ENCODE results near the gene GTSE1. TPM values are rescaled to one million over a fixed set of nuclear protein-coding genes. Genes with fewer than 3 reads are reported as not detected.

Gene GTSE1
- total RNA-seq, 1 donor from 2014 or later, result 0.43 TPM

DNA sequence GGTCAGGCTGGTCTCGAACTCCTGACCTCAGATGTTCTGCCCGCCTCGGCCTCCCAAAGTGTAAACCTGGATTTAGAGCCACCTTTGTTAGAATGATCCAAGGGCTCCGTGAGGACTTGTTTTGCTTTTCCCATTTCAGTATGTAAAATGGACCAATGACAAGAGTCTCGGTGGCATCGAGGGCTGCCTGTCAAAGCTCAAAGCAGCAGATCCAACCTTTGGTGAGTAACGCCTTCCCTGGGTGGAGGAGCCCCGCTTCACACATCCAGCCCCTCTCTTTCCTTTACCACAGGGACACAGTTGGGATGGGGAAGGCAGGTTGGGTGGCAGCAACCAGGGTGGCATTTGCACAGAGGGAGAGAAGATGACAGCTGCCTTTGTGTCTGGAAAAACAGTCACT is 24.5 kb upstream of the GTSE1 start:
- intact Hi-C loops (cut with DNase I), result no loop called here
- DNase-seq (no peak), ATAC-seq (ENCODE audit: poor library complexity) (no peak)

DNA sequence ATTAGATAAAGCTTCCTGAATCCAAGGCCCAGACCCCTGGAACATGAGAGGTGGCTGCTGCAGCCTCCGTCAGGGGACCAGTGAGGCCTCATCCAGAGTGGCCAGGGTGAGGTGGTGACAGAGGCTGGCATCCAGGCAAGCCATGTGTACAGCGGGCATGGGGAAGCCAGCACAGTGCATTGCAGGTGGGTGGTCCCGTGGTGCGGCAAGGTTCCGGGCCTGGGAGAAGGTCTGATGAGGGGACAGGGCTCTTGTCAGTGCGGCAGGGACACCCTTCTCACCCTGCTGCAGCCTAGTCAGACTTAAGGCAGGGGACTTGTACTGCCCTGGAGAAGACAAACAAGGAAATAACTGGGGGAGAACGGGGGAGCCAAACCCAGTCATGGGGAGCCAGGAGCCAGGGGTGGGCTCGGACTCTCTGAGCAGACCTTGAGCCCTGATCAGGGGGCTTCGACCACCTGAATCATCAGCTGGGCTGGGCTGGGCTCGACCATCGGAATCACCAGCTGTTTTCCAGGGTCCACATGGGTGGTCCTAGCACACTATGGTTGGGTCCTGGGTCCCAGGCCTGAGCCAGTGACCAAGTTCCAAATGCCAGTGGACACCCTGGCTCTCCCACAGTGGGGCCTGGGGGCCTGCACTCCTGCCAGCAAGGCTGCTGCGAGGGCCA is 23.8 kb upstream of the GTSE1 start:
- no peak for ATAC-seq (ENCODE audit: poor library complexity)
- DNase-seq, result no peak
- intact Hi-C loops (cut with DNase I), result no loop called here

DNA sequence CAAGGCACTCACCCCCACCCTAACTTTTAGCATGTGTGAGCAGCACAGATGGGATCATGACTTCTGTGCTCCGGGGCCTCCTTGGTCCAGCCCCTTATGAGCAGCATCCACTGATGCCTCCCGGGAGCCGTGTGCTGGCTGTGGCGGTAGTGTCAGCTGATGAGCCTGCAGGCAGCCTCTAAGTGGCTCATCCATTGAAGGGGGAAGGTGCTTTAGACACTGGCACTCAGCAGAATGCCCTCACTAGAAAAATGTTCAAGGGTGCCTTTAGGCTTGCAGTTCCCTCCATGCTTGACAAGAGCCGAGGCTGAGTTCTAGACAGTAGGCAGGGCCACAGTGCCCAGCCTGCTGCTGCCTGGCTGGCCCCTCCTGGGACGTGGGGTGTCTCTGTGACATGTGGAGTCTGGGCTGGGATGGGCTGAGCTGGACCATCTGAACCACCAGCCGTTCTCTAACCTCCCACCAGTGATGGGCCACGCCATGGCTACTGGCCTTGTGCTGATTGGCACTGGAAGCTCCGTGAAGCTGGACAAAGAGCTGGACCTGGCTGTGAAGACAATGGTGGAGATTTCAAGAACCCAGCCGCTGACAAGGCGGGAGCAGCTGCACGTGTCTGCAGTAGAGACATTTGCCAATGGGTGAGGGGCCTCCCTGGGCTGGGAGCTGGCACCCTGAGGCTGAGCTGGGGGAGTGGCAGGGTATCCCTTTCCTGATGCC is 23.1 kb upstream of the GTSE1 start:
- DNase-seq (no peak), ATAC-seq (ENCODE audit: poor library complexity) (no peak)
- intact Hi-C loops (cut with DNase I), result no loop called here

DNA sequence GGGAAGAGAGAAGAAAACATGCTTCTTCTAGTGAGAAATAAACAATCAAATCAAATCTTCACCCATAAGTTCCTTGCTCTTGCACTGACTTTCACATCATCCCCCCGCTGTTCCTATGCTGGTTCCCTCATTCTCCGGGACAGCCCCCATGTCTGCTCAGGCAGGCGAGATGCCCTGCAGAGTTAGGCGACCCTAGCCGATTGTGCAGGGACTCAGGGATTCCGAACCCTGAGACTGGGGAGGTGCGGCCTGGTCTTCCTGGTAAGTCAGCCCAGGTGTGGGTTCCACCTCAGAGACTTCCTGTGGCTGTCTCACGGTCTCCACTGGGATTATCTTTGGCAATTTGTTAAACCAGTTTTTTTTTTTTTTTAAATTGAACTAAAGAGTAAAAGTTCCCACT is 22.3 kb upstream of the GTSE1 start:
- DNase-seq (no peak), ATAC-seq (ENCODE audit: poor library complexity) (no peak)
- intact Hi-C loops (cut with DNase I), result no loop called here

DNA sequence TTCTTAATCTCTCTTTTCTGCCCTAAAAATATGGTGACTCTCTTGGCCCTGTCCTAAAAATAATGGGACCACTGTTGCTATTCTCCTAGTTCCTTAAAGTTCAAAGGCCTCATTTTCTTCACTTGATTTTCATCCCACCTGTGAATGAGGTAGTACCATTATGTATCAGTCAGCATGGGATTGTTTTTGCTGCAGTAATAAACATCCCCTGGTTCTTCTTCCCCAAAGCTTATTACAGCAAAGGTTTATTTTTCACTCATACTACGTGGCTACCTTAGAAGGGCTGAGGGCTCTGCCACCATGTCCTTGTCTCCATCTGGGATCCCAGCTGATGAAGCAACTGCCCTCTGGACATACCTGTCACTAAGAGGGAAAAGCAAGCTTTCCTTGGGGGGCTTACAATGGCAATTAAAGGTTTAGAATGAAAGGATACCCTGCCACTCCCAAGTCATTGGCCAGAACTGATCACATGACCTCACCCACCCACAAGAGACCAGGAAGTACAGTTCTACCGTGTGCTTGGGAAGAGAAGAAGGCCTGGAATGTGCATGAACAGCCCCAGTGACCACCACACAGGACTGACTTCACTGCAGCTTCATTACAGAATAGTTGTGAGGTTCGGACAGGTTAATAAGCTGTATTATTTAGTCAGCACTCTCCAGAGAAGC is 21.1 kb upstream of the GTSE1 start:
- intact Hi-C loops (cut with DNase I), result no loop called here
- ATAC-seq (ENCODE audit: poor library complexity), result no peak
- DNase-seq, result no peak

- intact Hi-C loops (cut with DNase I), result no loop called here
- no peak for ATAC-seq (ENCODE audit: poor library complexity)
- DNase-seq, result no peak
Observed at GRCh38 chr22:46276563-46276962, 20.1 kb upstream of the GTSE1 start.

- DNase-seq (no peak), ATAC-seq (ENCODE audit: poor library complexity) (no peak)
- intact Hi-C loops (cut with DNase I), result no loop called here
Observed at GRCh38 chr22:46278656-46279645, 17.7 kb upstream of the GTSE1 start.

GRCh38 chr22:46280063-46280817 is 16.4 kb upstream of the GTSE1 start:
- ATAC-seq (ENCODE audit: poor library complexity), result peak; percentile 74
- intact Hi-C loops (cut with DNase I), result no loop called here
- peak; percentile 50 for DNase-seq

GRCh38 chr22:46280999-46281623 is 15.6 kb upstream of the GTSE1 start:
- DNase-seq (no peak), ATAC-seq (ENCODE audit: poor library complexity) (peak; percentile 84)
- intact Hi-C loops (cut with DNase I), result no loop called here

GRCh38 chr22:46281866-46282678 is 14.6 kb upstream of the GTSE1 start:
- intact Hi-C loops (cut with DNase I), result no loop called here
- no peak for DNase-seq
- ATAC-seq (ENCODE audit: poor library complexity), result no peak

DNA sequence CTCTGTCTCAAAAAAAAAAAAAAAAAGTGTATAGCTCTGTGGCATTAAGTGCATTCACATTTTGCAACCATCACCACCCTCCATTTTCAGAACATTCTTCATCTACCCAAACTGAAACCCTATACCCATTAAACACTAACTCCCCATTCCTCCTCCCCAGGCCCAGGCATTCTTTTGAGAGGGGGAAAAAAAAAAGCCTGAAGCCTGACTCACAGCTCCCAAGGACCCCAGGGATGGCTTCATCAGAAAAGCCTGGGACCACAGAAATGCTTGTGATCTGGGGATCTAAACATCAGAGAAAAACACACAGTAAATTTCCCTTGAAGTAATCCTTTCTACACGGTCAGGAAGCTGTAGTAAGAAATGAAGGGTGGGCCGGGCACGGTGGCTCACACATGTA is 10.7 kb upstream of the GTSE1 start:
- ATAC-seq (ENCODE audit: poor library complexity) (no peak), DNase-seq (no peak)
- intact Hi-C loops (cut with DNase I), result no loop called here

DNA sequence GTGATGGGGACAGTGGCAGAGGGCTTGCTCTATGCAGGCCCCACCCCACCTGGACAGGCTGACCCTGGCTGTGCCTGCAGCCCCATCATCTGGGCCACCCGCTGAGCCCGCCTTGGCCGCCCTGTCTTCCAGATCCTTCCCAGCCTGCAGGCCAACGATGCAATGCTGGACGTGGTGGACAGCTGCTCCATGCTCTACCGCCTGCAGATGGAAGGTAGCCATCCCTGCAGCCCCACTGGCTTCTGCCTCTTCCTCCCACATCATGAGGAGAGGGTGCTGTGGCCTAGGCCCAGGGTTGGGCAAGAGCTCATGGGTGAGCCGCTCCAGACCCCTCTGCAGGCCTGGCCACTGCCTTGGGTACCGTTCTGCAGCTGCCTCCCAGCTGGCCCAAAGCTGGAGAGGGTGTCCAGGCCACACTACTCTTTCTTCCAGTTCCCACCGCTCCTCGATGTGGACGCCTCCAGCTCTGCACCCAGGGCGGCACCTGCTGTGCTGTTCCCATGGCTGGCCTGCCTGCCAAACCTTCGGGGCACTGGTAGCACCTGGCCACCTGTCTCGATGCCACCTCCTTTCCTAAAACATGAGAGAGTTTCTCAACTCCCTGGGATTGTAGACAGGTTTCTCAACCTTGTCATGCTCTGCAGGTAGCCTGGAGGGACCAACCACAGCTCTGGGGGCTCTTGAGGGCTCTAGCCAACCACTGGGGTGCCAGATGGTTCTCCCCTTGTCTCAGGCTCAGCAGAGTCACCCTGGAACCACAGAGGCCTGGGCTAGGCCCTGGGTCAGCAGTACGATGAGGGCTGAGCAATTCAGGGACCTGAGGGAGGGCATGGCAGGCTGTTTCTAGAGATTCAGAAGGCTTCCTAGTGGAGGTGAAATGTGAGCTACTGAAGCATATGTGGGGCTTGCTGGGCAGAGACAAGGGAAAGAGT is 9.5 kb upstream of the GTSE1 start:
- ATAC-seq (ENCODE audit: poor library complexity), result no peak
- DNase-seq, result no peak
- intact Hi-C loops (cut with DNase I), result no loop called here

GRCh38 chr22:46287873-46288751 is 8.6 kb upstream of the GTSE1 start:
- ATAC-seq (ENCODE audit: poor library complexity), result peak; percentile 25
- intact Hi-C loops (cut with DNase I), result no loop called here
- peak; percentile 68 for DNase-seq

GRCh38 chr22:46288846-46289243 is 7.8 kb upstream of the GTSE1 start:
- DNase-seq, result no peak
- no peak for ATAC-seq (ENCODE audit: poor library complexity)
- intact Hi-C loops (cut with DNase I), result no loop called here

DNA sequence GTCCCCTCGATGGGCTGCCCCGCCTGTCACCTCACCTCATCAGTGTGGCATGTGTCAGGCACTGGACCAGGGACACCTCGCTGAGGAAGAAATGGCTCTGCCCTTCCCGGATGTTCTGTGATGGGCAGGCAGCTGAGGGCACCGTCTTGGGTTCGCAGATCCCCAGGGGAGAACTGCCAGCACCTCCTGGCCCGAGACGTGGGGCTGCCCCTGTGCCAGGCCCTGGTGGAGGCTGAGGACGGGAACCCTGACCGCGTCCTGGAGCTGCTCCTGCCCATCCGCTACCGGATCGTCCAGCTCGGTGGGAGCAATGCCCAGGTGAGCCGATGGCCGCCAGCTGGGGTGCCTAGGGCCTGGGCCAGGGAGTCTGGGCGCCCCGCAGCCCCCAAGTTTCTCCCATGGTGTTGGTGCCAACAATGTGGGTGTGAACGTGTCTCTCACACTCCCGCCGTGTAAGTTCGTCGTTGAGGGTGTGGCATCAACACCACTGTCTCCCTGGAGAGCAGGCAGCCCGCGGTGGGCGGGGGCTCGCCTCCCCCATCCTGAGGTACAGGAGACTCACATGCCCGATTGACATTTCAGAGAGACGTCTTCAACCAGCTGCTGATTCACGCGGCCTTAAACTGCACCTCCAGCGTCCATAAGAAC is 7.3 kb upstream of the GTSE1 start:
- intact Hi-C loops (cut with DNase I), result no loop called here
- DNase-seq (peak; percentile 46), ATAC-seq (ENCODE audit: poor library complexity) (peak; percentile 4)
